ENCODE results near the gene DAB2. TPM values are rescaled to one million over a fixed set of nuclear protein-coding genes. Genes with fewer than 3 reads are reported as not detected.

Gene DAB2
- polyA plus RNA-seq, 3 donors: 189 to 235 (median 222) TPM

DNA sequence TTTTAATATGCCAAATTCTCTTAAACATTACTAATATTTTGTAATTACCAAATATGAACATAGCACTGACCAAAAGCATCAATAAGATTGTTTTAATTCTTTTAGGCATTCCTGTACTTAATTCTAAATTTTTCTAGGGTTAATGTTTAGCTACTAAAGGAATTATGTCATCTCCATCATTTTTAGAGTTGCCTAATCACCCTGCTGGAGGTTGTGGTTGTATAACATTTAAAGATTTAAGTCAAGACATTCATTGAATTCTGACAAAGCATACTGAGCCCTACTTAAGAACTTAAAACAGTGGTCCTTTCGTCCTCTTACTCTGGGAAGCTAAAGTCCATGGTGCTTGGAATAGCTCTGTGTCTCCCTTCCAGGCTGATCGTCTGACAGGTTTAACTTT is 28.1 kb upstream of the DAB2 start:
- no peak for DNase-seq (ENCODE audit: extremely low read depth in 1 of 11, low read depth in 9 of 11, low spot score in 4 of 11)

- DNase-seq (ENCODE audit: extremely low read depth in 1 of 11, low read depth in 9 of 11, low spot score in 4 of 11): no peak
These were observed 26.6 kb upstream of the DAB2 start for GRCh38 chr5:39451276-39451941.

- DNase-seq (ENCODE audit: extremely low read depth in 1 of 11, low read depth in 9 of 11, low spot score in 4 of 11): no peak
These were observed 25.7 kb upstream of the DAB2 start for GRCh38 chr5:39450487-39450886.

- DNase-seq (ENCODE audit: extremely low read depth in 1 of 11, low read depth in 9 of 11, low spot score in 4 of 11): no peak
These were observed 24.8 kb upstream of the DAB2 start for GRCh38 chr5:39449591-39449990.

DNA sequence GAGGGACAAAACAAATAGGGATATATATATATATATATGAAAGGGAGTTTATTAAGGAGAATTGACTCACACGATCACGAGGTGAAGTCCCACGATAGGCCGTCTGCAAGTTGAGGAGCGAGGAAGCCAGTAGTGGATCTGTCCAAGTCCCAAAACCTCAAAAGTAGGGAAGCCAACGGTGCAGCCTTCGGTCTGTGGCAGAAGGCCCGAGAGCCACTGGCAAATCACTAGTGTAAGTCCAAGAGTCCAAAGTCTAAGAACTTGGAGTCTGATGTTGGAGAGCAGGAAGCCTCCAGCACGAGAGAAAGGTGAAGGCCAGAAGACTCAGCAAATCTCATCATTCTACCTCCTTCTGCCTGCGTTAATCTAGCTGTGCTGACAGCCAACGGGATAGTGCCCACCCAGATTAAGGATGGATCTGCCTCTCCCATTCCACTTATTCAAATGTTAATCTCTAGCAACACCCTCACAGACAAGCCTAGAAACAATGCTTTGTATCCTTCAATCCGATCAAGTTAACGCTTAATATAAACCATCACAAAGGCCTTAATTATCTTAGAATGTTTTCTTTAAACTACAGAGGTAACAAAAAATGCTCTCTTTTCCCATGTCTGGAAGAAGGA is 23.8 kb upstream of the DAB2 start:
- no peak for DNase-seq (ENCODE audit: extremely low read depth in 1 of 11, low read depth in 9 of 11, low spot score in 4 of 11)

DNA sequence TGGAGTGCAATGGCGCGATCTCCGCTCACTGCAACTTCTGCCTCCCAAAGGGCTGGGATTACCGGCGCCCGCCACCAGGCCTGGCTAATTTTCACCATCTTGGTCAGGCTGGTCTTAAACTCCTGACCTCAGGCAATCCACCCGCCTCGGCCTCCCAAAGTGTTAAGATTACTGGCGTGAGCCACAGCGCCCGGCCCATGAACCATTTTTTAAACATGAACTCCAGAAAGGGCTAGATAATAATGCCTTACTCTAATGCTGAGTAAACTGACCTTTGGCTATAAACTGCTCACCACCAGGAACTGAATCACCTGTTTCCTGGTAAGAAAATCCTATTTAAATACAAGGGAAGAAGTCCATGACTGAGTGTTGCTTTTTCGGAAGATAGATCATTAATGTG is 23.2 kb upstream of the DAB2 start:
- DNase-seq (ENCODE audit: extremely low read depth in 1 of 11, low read depth in 9 of 11, low spot score in 4 of 11): no peak

DNA sequence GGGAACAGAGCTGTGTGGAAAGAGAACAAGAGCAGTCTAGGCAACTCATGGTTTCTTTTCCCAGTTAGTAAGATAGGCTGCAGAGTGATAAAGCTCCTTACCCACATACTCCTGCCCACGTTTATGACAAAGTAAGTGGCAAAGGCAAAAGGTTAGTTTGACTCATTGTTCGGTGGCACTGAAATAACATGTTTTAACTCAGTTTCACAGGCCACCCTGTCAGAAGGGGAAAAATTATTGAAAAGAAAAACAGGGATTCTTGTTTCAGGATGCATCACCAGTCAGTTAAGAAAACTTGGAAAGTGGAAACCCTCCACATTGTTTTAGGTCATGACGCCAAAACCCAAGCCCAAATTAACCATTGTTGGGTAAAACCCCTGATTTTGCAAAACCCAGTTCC is 22.3 kb upstream of the DAB2 start:
- DNase-seq (ENCODE audit: extremely low read depth in 1 of 11, low read depth in 9 of 11, low spot score in 4 of 11): no peak

DNA sequence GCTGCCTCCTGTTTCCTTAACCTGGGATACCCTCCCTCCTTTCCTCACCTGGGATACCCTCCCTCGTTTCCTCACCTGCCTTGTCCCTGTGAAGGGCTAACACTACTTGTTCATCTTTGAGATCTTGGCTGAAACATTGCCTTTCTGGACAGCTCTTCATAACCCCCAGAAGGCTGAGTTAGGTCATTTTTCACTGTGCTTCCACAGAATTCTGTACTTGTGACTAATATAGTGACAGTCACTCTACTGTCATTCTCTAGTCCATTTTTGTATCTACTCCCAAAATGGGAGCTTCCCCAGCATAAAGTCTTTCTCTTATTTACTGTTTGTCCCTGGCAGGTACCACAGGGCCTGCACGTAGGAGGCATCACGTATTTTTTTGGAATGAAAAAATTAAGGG is 21.5 kb upstream of the DAB2 start:
- no peak for DNase-seq (ENCODE audit: extremely low read depth in 1 of 11, low read depth in 9 of 11, low spot score in 4 of 11)

DNA sequence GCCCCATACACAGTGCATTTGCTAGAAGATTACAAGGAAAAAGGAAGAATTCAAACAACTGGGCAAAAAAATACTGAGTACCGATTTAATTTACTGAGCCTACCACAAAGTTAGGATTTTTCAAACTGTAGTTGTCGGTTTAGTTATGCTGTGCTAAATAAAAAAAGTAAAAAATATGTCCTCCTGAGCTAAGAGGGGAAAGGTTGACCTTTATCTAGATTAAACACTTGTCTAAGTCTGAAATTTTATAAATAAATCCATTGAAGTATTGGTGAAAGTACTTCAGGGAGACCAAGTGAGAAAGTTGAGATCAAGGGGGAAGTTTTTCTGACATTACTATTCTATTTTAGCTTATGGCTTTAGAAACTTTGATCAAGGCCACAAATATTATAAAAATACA is 19.1 kb upstream of the DAB2 start:
- no peak for DNase-seq (ENCODE audit: extremely low read depth in 1 of 11, low read depth in 9 of 11, low spot score in 4 of 11)

DNA sequence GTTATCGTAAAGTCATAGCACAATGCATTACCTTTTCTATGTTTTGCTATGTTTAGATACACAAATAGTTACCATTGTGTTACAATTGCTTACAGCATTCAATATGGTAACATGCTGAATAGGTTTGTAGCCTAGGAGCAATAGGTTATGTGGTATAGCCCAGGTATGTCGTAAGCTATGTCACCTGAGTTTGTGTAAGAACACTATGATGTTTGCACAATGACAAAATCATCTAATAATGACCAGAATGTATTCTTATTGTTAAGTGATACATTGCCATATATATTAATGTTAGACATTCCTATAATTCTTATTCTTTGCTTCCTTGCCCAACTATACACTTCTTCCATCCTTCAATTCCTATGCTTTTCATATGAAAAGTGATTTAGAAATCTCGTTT is 18.2 kb upstream of the DAB2 start:
- no peak for DNase-seq (ENCODE audit: extremely low read depth in 1 of 11, low read depth in 9 of 11, low spot score in 4 of 11)

DNA sequence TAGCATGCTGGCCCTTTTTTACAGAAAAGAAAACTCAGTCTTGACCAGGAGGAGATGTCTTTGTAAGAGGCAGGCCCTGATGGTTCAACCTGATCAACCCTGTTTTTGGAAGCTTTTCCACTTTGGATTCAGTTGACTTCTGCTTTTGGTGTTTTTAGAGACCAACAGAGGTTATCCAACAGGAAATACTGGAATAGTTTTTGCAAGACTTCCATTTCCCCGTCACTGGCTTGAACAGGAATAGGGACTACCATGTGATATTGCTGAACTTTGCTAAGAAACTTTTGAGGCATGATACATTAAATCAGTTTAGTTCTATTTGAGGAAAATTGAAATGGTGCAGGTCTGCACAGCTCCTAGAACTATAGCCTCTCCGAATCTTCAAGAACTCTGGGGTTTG is 17.1 kb upstream of the DAB2 start:
- no peak for DNase-seq (ENCODE audit: extremely low read depth in 1 of 11, low read depth in 9 of 11, low spot score in 4 of 11)

- DNase-seq (ENCODE audit: extremely low read depth in 1 of 11, low read depth in 9 of 11, low spot score in 4 of 11): no peak
These were observed 16.3 kb upstream of the DAB2 start for GRCh38 chr5:39440958-39441624.

GRCh38 chr5:39440192-39440957 is 15.6 kb upstream of the DAB2 start:
- no peak for DNase-seq (ENCODE audit: extremely low read depth in 1 of 11, low read depth in 9 of 11, low spot score in 4 of 11)

DNA sequence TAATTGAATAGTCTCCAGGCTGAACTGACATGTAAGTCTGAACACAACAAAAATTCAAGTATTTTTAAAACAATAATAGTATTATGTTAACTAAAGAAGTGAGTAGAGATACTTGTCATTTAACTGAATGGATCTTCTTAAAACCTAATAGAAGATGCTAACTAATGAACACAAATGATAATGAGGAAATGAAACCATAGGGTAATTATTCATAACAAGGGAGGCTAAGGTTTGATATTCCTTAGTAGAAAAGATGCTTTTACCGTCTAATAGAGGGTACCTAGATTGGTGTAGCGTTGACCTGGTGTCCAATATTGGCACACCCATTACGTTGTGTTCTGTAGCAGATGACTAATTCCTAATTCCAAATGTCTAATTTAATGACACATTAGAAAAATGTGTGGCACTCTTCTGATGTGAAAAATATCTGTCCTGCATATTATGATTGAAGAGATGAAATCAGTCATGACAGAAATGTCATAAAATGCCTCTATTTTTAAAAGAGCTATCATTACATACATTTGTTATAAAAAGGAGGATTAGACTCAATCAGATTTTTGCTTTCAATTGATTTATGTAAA is 14.9 kb upstream of the DAB2 start:
- DNase-seq (ENCODE audit: extremely low read depth in 1 of 11, low read depth in 9 of 11, low spot score in 4 of 11): no peak

- DNase-seq (ENCODE audit: extremely low read depth in 1 of 11, low read depth in 9 of 11, low spot score in 4 of 11): no peak
These were observed 12.7 kb upstream of the DAB2 start for GRCh38 chr5:39437467-39437866.

GRCh38 chr5:39433848-39434247 is 9.1 kb upstream of the DAB2 start:
- no peak for DNase-seq (ENCODE audit: extremely low read depth in 1 of 11, low read depth in 9 of 11, low spot score in 4 of 11)

DNA sequence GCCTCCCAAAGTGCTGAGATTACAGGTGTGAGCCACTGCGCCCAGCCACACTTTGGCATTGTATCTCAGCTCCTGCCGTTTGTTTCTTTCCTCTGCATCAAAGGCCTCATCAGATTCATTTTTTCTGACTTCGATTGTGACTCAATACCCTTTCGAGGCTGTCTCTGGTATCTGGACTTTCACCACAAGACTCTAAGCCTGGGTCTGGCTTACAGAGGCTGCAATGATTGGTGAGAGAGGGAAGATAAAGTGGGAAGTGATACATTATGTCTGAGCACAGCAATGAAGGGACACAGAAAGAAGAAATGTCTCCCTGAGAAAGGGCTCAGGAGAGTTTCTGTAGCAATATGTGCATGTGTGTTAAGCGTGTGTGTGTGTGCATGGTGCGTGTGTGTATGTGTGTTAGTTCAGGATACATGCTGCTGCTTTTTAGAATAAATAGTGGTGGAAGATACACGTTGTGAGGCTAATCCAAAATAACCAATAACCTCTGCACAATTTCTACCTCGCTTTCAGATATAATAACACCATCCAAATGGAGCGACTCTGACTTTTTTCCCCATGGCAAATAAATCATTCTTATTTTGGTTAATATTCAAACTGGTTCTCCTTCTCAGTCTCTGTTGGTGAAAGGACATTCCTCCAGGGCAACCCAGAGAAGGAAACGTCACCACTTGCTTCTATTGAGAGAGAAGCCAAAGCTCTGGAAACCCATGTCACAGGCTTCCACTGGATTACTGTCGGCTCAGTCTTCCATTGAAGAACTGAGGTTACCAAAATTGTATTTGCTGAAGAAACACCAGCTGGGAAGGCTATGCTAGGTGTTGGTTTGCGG is 8.1 kb upstream of the DAB2 start:
- peak in 1 of 11 donors; percentile 12 for DNase-seq (ENCODE audit: extremely low read depth in 1 of 11, low read depth in 9 of 11, low spot score in 4 of 11)

DNA sequence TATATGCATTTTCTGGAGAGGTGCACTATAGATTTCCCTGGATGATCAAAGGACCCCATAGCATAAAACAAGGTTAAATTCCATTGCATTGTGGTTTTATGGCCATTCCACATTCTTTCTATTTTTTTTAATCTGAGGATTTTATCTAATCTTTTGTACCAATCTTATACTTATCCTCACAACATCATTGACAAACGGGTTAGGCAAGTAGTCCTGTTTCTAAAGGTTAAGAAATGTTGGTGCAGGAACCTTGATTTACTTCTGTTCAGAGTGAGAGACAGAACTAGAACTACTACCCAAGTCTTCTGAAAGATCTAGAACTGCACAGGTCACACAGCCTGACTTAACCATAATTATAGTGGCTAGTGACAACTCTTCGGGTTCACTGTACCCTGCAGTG is 5.7 kb upstream of the DAB2 start:
- no peak for DNase-seq (ENCODE audit: extremely low read depth in 1 of 11, low read depth in 9 of 11, low spot score in 4 of 11)

GRCh38 chr5:39428640-39429039 is 3.9 kb upstream of the DAB2 start:
- DNase-seq (ENCODE audit: extremely low read depth in 1 of 11, low read depth in 9 of 11, low spot score in 4 of 11): no peak

Measured in renal cortex interstitium (tissue), 11 donors.